ENCODE data around the gene HEPACAM.

DNA sequence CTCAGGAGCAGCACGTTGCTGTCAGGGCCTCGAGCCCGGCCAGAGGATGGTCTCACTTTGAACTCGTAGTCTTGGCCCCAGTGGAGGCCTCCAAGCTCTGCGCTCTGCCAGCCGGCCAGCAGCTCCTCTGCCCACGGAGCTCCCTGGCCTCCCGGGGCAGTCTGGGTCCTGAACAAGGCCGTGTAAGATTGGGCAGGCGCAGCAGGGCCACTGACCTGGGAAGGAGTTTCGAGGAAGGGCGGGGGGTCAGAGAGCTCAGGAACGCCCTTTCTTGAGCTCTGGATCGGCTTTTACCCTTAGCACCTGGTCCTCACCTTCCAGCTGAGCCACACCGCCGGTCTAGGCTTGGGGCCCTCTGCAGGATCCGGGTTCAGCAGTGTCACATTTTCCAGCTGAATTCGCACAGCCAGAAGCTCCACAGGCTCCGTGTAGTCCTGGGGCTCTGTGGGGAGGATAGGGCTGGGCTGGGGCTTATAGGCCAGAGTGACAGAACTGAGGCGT, 40.3 kb downstream of the HEPACAM start:
- TF ChIP-seq, protein P1, sequence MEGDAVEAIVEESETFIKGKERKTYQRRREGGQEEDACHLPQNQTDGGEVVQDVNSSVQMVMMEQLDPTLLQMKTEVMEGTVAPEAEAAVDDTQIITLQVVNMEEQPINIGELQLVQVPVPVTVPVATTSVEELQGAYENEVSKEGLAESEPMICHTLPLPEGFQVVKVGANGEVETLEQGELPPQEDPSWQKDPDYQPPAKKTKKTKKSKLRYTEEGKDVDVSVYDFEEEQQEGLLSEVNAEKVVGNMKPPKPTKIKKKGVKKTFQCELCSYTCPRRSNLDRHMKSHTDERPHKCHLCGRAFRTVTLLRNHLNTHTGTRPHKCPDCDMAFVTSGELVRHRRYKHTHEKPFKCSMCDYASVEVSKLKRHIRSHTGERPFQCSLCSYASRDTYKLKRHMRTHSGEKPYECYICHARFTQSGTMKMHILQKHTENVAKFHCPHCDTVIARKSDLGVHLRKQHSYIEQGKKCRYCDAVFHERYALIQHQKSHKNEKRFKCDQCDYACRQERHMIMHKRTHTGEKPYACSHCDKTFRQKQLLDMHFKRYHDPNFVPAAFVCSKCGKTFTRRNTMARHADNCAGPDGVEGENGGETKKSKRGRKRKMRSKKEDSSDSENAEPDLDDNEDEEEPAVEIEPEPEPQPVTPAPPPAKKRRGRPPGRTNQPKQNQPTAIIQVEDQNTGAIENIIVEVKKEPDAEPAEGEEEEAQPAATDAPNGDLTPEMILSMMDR (conservative IDR thresholded peaks at IDR 0.05; ENCODE audit: low read depth, low read length) = no peak
- TF ChIP-seq EZH2 (IDR thresholded peaks at IDR 0.05; ENCODE audit: borderline replicate concordance, low read depth, low read length, poor library complexity, severe bottlenecking) = no peak
